Type B pancreatic cell (in vitro differentiated cells): ENCODE data around the gene CAMKMT. TPM values are rescaled to one million over a fixed set of nuclear protein-coding genes. Genes with fewer than 3 reads are reported as not detected.

Experiments
- DNase-seq: peaks from one replicate; pipeline ENCODE4 v3.0.0; 2021; ENCODE audit warnings: mixed read lengths; ENCODE audit not compliant: unreplicated experiment; ENCODE audit errors: extremely low spot score
- H3K27ac Mint-ChIP-seq: 2 replicates; pipeline ENCODE4 v1.8.0; 2021; ENCODE audit warnings: mild to moderate bottlenecking, mixed read lengths
- H3K27me3 Mint-ChIP-seq: 2 replicates; pipeline ENCODE4 v1.8.0; 2021; ENCODE audit warnings: mixed read lengths
- H3K36me3 Mint-ChIP-seq: 2 replicates; pipeline ENCODE4 v1.8.0; 2021; ENCODE audit warnings: mixed read lengths
- H3K4me1 Mint-ChIP-seq: one replicate; pipeline ENCODE4 v1.8.0; 2021; ENCODE audit warnings: mixed read lengths; ENCODE audit not compliant: unreplicated experiment
- H3K4me3 Mint-ChIP-seq: 2 replicates; pipeline ENCODE4 v1.8.0; 2021; ENCODE audit warnings: mild to moderate bottlenecking, mixed read lengths
- H3K9me3 Mint-ChIP-seq: 2 replicates; pipeline ENCODE4 v1.8.0; 2021; ENCODE audit warnings: mixed read lengths
- total RNA-seq: library from RNA; stranded (reverse); gene quantifications from 2 replicates; pipeline ENCODE4 v1.2.1, GENCODE V29; 2021; ENCODE audit warnings: low replicate concordance
- TF ChIP-seq, protein P1 (sequence below): fragments of 200-600 bp; sonication (generic); conservative IDR thresholded peaks from 2 replicates; pipeline ENCODE4 v1.5.0; 2021; ENCODE audit warnings: antibody characterized with exemption, mild to moderate bottlenecking

The CAMKMT gene
- total RNA-seq, 1 donor from 2014 or later, result 7.7 TPM

DNA sequence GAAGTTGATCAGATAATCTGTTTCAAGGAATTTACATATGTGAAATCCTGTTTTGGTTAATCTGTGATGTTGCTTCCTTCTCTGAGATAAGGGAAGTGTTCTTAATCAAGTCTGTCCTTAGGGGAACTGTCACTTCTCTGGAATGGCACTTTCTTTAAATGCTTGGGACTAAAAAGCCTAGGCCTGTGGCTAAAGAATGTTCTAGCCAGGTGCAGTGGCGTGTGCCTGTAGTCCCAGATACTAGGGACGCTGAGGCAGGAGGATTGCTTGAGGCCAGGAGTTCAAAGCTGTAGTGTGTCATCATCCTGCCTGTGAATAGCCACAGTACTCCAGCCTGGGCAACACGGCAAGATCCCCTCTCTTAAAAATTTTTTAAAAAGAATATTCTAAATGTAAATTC lies 362.2 kb downstream of the CAMKMT start:
- Mint-ChIP-seq H3K27ac (no peak overlapping the region), H3K27me3 (peaks cover 3% of the 10 kb centered on the region), H3K4me3 (no peak overlapping the region), H3K36me3 (no peaks in the 10 kb centered on the region), H3K9me3 (peaks cover 3% of the 10 kb centered on the region), H3K4me1 (no peaks in the 10 kb centered on the region)
- DNase-seq, result no peak
- TF ChIP-seq, protein P1, sequence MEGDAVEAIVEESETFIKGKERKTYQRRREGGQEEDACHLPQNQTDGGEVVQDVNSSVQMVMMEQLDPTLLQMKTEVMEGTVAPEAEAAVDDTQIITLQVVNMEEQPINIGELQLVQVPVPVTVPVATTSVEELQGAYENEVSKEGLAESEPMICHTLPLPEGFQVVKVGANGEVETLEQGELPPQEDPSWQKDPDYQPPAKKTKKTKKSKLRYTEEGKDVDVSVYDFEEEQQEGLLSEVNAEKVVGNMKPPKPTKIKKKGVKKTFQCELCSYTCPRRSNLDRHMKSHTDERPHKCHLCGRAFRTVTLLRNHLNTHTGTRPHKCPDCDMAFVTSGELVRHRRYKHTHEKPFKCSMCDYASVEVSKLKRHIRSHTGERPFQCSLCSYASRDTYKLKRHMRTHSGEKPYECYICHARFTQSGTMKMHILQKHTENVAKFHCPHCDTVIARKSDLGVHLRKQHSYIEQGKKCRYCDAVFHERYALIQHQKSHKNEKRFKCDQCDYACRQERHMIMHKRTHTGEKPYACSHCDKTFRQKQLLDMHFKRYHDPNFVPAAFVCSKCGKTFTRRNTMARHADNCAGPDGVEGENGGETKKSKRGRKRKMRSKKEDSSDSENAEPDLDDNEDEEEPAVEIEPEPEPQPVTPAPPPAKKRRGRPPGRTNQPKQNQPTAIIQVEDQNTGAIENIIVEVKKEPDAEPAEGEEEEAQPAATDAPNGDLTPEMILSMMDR, result no peak

- no peaks in the 10 kb centered on the region for H3K36me3 Mint-ChIP-seq
- no peaks in the 10 kb centered on the region for H3K4me1 Mint-ChIP-seq
- H3K9me3 Mint-ChIP-seq, result peaks cover 3% of the 10 kb centered on the region
- no peak for DNase-seq
- no peaks in the 10 kb centered on the region for H3K27me3 Mint-ChIP-seq
- H3K4me3 Mint-ChIP-seq, result no peak overlapping the region
- TF ChIP-seq, protein P1, result no peak
- no peak overlapping the region for H3K27ac Mint-ChIP-seq
These were observed 368.8 kb downstream of the CAMKMT start for GRCh38 chr2:44730593-44730992.

DNA sequence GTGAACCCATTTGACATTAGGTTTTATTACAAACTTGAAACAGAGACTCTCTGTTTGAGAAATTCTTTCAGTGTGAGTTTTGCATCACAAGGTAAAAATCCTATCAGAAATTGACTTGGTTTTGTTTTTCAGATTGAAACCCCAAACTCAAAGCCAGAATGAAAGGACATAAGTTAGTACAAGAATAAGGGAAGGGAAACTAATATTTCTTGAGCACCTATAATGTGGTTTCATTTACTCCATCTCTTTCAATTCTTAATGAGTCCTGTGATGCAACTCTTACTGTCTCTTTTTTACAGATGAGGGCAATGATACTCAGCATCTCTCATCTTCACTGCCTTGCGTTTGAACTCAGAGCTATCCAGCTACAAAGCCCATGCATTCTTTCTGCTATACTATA lies 369.8 kb downstream of the CAMKMT start:
- H3K27ac Mint-ChIP-seq, result no peak overlapping the region
- no peaks in the 10 kb centered on the region for H3K36me3 Mint-ChIP-seq
- H3K4me3 Mint-ChIP-seq, result no peak overlapping the region
- no peaks in the 10 kb centered on the region for H3K4me1 Mint-ChIP-seq
- H3K27me3 Mint-ChIP-seq, result no peaks in the 10 kb centered on the region
- H3K9me3 Mint-ChIP-seq, result peaks cover 3% of the 10 kb centered on the region
- TF ChIP-seq, protein P1, result no peak
- DNase-seq, result no peak

DNA sequence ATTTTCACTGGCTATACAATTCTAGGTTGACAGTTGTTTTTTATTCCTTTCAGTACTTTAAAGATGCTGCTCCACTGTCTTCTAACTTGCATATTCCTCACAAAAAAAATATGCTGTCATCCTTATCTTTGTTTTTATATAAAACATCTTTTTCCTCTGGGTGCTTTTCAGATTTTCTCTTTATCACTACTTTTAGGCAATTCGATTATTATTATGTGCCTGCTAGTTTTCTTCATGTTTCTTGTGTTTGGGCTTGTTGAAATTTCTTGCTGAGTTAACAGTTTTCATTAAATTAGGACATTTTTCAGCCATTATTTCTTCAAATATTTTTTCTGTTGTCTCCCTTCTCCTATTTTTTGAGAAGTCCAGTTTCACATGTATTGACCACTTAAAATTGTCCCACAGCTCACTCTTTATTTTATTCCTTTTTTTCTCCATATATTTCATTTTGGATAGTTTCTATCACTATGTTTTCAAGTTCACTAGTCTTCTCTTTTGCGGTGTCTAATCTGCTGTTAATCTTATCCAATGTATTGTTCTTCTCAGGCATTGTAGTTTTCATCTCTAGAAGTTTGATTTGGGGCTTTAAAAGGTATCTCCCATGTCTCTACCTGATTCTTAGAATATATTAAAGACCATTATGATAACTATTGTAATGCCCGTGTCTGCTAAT lies 374.7 kb downstream of the CAMKMT start:
- no peaks in the 10 kb centered on the region for H3K36me3 Mint-ChIP-seq
- no peaks in the 10 kb centered on the region for H3K4me1 Mint-ChIP-seq
- H3K4me3 Mint-ChIP-seq, result no peak overlapping the region
- H3K9me3 Mint-ChIP-seq, result peaks cover 6% of the 10 kb centered on the region
- H3K27me3 Mint-ChIP-seq, result no peaks in the 10 kb centered on the region
- DNase-seq, result no peak
- TF ChIP-seq, protein P1, result no peak
- no peak overlapping the region for H3K27ac Mint-ChIP-seq

- H3K4me1 Mint-ChIP-seq, result peaks cover 10% of the 10 kb centered on the region
- DNase-seq, result no peak
- no peak overlapping the region for H3K4me3 Mint-ChIP-seq
- H3K36me3 Mint-ChIP-seq, result no peaks in the 10 kb centered on the region
- H3K27me3 Mint-ChIP-seq, result no peaks in the 10 kb centered on the region
- H3K27ac Mint-ChIP-seq, result no peak overlapping the region
- TF ChIP-seq, protein P1, result no peak
- peaks cover 6% of the 10 kb centered on the region for H3K9me3 Mint-ChIP-seq
These were observed 378.9 kb downstream of the CAMKMT start for GRCh38 chr2:44740678-44741077.

DNA sequence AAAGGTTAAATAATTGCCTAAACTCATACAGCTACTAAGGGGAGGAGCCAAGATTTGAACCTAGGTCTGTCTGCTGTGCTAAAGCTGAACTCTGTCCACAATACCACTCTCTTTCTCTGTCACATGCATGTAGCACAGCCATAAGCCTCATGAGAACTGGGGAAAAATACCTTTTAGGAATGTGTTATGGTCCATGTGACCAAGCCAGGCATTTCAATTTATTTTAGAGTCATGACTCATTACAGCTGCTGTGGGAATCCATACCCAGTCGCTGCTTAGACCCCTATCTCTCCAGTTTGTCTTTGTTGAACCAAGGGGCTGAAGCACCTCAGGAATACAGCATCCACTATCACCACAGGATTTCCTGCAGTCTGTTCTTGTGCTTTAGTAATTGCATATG lies 379.8 kb downstream of the CAMKMT start:
- Mint-ChIP-seq H3K36me3 (no peaks in the 10 kb centered on the region), H3K27ac (no peak overlapping the region), H3K9me3 (peaks cover 6% of the 10 kb centered on the region), H3K27me3 (no peaks in the 10 kb centered on the region), H3K4me1 (peaks cover 16% of the 10 kb centered on the region), H3K4me3 (no peak overlapping the region)
- no peak for DNase-seq
- TF ChIP-seq, protein P1, result no peak
